Spleen (tissue), 7 donors: ENCODE data around the gene ZSCAN29.

ENCODE experiments used
- POLR2A ChIP-seq, 3 donors: fragments of 450-650 bp; IDR thresholded peaks; one replicate each; pipeline ENCODE4 v1.5.1; 2017; ENCODE audit warnings: antibody characterized with exemption in 3 of 3, mild to moderate bottlenecking in 1 of 3
- TF ChIP-seq, protein P1 (sequence below), 11 experiments: fragments of 200-600 bp in 7 of 11; fragments of 450-650 bp in 4 of 11; sonication (generic) in 4 of 11; IDR thresholded peaks in 8 of 11; conservative IDR thresholded peaks in 3 of 11; 1 replicate in 7 of 11; 2 replicates in 4 of 11; pipeline versions ENCODE4 v1.4.0 to v1.8.0; 2016 to 2021; ENCODE audit warnings: antibody characterized with exemption in 11 of 11, inconsistent platforms in 4 of 11, mild to moderate bottlenecking in 1 of 11
- donor health status: DM: no; HTN: no; CAD: no; lungs with moderate emphysema.
- donor health status: DM: no; HTN: no; CAD: no.
- donor health status: DM: no; HTN: no; CAD: no.

DNA sequence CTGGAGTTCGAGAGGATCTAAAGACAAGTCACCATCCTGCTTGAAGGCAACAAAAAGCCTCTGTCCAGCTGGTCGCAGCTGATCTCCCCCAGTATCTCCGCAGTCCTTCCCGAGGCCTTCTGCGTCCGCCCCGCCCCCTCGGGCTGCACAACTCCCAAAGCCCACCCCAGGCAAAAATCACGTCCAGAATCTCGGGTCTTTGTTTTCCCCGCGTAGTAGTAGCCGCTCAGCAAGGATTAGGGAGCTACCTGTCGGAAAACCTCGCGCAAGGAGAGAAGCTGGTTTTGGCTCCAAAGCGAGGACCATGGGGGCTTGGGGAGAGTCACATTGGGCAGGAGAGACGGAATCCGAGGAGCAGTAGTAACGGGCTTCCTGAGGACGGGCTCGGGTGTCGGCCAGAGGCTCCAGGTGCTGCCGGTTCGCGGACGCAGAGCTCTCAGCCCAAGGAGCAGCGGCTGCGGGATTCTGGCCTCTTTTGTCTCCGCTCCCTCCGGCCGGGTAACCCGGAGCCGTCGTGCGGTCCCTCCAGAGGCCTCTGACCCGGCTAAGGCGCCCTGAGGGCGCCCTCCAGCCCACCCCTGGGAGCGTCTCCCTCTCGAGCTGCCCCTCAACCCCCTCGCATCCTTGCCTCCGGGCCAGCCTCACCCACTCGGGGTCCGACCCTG, 401 bp downstream of the ZSCAN29 start:
- no peak for TF ChIP-seq POLR2A (IDR thresholded peaks at IDR 0.05)
- TF ChIP-seq, protein P1, sequence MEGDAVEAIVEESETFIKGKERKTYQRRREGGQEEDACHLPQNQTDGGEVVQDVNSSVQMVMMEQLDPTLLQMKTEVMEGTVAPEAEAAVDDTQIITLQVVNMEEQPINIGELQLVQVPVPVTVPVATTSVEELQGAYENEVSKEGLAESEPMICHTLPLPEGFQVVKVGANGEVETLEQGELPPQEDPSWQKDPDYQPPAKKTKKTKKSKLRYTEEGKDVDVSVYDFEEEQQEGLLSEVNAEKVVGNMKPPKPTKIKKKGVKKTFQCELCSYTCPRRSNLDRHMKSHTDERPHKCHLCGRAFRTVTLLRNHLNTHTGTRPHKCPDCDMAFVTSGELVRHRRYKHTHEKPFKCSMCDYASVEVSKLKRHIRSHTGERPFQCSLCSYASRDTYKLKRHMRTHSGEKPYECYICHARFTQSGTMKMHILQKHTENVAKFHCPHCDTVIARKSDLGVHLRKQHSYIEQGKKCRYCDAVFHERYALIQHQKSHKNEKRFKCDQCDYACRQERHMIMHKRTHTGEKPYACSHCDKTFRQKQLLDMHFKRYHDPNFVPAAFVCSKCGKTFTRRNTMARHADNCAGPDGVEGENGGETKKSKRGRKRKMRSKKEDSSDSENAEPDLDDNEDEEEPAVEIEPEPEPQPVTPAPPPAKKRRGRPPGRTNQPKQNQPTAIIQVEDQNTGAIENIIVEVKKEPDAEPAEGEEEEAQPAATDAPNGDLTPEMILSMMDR (IDR thresholded peaks at IDR 0.05 in 8 of 11, conservative IDR thresholded peaks at IDR 0.05 in 3 of 11): no peak
